HUES6 (cell line): Measurements from ENCODE around the gene TEPSIN.

Experiments
- H3K27ac ChIP-seq: 2 replicates; pipeline ENCODE4 v1.7.0; 2013; ENCODE audit warnings: low read depth, mild to moderate bottlenecking, low read length, inconsistent platforms
- H3K27me3 ChIP-seq: 2 replicates; pipeline ENCODE4 v1.6.1; 2013; ENCODE audit warnings: low read length; ENCODE audit not compliant: control insufficient read depth, insufficient read depth
- H3K36me3 ChIP-seq: 2 replicates; pipeline ENCODE4 v1.6.1; 2013; ENCODE audit warnings: low read length; ENCODE audit not compliant: control insufficient read depth, insufficient read depth
- H3K4me1 ChIP-seq: 2 replicates; pipeline ENCODE4 v1.6.1; 2013; ENCODE audit warnings: low read length; ENCODE audit not compliant: control insufficient read depth, insufficient read depth
- H3K4me3 ChIP-seq: 2 replicates; pipeline ENCODE4 v1.5.1; 2013; ENCODE audit warnings: low read depth, low read length
- H3K9ac ChIP-seq: one replicate; pipeline ENCODE4 v1.6.1; 2013; ENCODE audit warnings: mild to moderate bottlenecking, low read length
- H3K9me3 ChIP-seq: 2 replicates; pipeline ENCODE4 v1.6.1; 2013; ENCODE audit warnings: low read depth, low read length; ENCODE audit not compliant: control insufficient read depth, insufficient read depth

Gene TEPSIN

GRCh38 chr17:81256616-81257015 is 17.8 kb upstream of the TEPSIN start:
- H3K36me3 ChIP-seq: peaks cover 37% of the 10 kb centered on the region
- H3K9me3 ChIP-seq: no peaks in the 10 kb centered on the region
- H3K4me3 ChIP-seq: no peak overlapping the region
- H3K27ac ChIP-seq: no peak overlapping the region
- H3K9ac ChIP-seq: no peak overlapping the region
- H3K4me1 ChIP-seq: peaks cover 9% of the 10 kb centered on the region; the same call in 1 of the 2 replicates
- no peaks in the 10 kb centered on the region for H3K27me3 ChIP-seq

- peaks cover 26% of the 10 kb centered on the region for H3K36me3 ChIP-seq
These were observed 16.3 kb upstream of the TEPSIN start for GRCh38 chr17:81254955-81255717.

DNA sequence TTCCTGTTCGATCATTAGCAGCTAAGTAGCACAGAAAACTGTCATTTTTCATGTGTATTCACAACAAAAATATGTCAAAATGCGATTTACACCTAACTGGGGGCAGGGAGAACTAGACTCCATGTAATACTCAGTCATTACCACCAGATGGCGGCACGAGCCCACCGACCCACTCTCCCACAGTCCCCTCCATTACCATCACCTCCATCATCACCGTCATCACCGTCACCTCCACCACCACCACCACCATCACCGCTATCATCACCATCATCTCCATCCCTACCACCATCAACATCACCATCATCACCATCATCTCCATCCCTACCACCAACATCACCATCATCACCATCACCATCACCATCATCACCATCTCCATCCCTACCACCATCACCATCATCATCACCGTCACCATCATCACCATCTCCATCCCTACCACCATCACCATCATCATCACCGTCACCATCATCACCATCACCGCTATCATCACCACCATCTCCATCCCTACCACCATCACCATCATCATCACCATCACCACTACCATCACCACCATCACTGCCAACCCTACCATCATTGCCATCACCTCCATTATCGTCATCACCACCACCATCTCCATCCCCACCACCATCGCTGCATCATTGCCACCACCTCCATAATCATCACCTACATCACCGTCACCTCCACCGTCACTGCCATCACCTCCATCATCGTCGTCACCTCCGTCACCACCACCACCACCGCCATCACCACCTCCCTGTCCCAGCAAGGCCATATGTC is 14.7 kb upstream of the TEPSIN start:
- peaks cover 18% of the 10 kb centered on the region; the same call in 1 of the 2 replicates for H3K36me3 ChIP-seq
- no peak overlapping the region for H3K9ac ChIP-seq
- H3K27me3 ChIP-seq: no peaks in the 10 kb centered on the region
- H3K4me1 ChIP-seq: peaks cover 9% of the 10 kb centered on the region; the same call in 1 of the 2 replicates
- H3K4me3 ChIP-seq: no peak overlapping the region
- no peak overlapping the region for H3K27ac ChIP-seq
- H3K9me3 ChIP-seq: 0 out of 2 replicates have a peak, but pooled peaks cover 3% of the 10 kb centered on the region

More at GRCh38 chr17:81254955-81255717, 16.3 kb upstream of the TEPSIN start:
- Histone ChIP-seq H3K27ac (no peak overlapping the region), H3K9me3 (no peaks in the 10 kb centered on the region), H3K4me3 (no peak overlapping the region), H3K9ac (no peak overlapping the region), H3K27me3 (no peaks in the 10 kb centered on the region), H3K4me1 (peaks cover 9% of the 10 kb centered on the region; the same call in 1 of the 2 replicates)

DNA sequence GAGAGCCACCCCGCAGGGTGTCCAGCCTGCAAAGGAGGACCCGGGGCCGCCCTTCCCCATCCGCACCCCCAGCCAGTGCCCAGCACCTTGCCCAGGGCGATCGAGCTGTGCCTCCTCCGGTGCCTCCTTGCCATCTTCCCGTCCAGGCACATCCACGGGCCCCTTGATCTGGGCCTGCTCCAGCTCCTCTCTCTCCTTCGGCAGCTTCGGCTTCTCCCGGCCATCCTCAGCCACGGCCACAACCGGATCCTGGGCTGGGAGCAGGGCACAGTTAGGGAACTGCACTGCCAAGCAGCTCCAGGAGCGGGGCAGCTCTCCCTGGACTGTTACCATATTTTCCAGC is 14.1 kb upstream of the TEPSIN start:
- H3K9me3 ChIP-seq: 0 out of 2 replicates have a peak, but pooled peaks cover 3% of the 10 kb centered on the region
- H3K4me1 ChIP-seq: peaks cover 9% of the 10 kb centered on the region; the same call in 1 of the 2 replicates
- peaks cover 14% of the 10 kb centered on the region; the same call in 1 of the 2 replicates for H3K36me3 ChIP-seq
- no peak overlapping the region for H3K9ac ChIP-seq
- H3K4me3 ChIP-seq: no peak overlapping the region
- no peaks in the 10 kb centered on the region for H3K27me3 ChIP-seq
- H3K27ac ChIP-seq: no peak overlapping the region

DNA sequence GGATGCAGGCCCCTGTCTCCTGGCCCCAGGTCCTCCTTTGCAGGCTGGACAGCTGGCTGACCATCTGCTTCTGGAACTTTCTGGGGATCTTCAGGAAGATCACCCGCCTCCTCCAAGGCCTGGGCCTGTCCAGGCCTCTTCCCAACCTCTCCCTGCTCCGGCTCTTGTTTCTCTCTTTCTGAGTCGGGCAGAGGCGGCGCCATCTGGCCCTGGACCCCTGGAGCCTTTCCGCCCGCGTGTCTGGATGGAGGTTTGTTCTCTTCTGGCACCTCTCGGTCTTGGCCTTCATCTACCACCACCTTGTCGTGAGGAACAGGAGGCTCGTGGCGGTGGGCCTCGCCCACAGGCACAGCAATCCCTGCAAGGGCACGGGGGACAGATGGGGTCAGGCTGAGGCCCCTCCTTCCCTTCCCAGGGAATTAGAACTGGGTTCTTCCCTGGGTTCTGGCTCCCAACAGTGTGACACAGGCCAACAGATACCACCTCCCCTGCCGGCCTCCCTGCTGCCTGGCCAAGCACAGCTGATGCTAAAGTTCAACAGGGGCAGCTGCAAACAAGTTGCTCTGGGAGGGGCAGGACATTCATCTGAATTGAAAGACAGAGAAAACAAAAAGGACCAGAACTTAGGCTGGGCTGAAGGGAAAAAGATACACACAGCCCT is 13.6 kb upstream of the TEPSIN start:
- Histone ChIP-seq H3K9ac (no peak overlapping the region), H3K36me3 (peaks cover 11% of the 10 kb centered on the region; the same call in 1 of the 2 replicates), H3K27ac (no peak overlapping the region), H3K4me3 (no peak overlapping the region), H3K27me3 (no peaks in the 10 kb centered on the region), H3K9me3 (0 out of 2 replicates have a peak, but pooled peaks cover 3% of the 10 kb centered on the region), H3K4me1 (peaks cover 9% of the 10 kb centered on the region; the same call in 1 of the 2 replicates)

DNA sequence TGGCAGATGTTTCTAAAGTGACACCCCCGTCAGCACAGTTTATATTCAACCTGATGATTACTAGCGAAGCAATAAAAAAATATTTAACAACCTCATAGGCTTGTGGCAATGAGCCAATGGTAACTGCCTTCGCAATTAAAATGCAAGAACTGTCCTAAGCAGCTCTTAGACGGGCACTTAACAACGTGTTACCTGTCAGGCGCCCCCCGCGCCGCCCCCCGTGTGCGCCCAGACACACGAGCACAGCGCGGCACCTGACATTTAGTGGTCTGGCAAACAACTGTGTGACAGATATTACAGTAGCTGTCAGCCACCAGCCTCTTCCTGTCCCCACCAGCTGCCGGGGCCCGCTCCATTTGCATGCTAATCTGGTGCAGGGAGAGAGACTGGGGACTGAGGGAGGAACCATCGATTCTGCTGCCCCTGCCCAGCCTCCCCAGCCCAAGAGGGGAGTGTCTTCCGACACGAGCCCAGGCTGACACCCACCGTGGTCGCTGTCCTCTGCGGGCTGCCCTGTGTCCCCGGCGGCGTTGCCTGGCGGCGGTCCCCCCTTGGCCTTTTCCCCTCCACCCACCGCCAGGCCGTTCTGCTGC is 12.9 kb upstream of the TEPSIN start:
- Histone ChIP-seq H3K9me3 (0 out of 2 replicates have a peak, but pooled peaks cover 3% of the 10 kb centered on the region), H3K4me3 (no peak overlapping the region), H3K27me3 (no peaks in the 10 kb centered on the region), H3K27ac (no peak overlapping the region), H3K9ac (no peak overlapping the region), H3K4me1 (peaks cover 9% of the 10 kb centered on the region; the same call in 1 of the 2 replicates), H3K36me3 (peaks cover 9% of the 10 kb centered on the region; the same call in 1 of the 2 replicates)

- no peak overlapping the region for H3K27ac ChIP-seq
- H3K9me3 ChIP-seq: 0 out of 2 replicates have a peak, but pooled peaks cover 3% of the 10 kb centered on the region
- no peaks in the 10 kb centered on the region for H3K27me3 ChIP-seq
- no peak overlapping the region for H3K9ac ChIP-seq
- H3K36me3 ChIP-seq: peaks cover 9% of the 10 kb centered on the region; the same call in 1 of the 2 replicates
- no peak overlapping the region for H3K4me3 ChIP-seq
- peaks cover 9% of the 10 kb centered on the region; the same call in 1 of the 2 replicates for H3K4me1 ChIP-seq
These were observed 12.3 kb upstream of the TEPSIN start for GRCh38 chr17:81251094-81251708.

- peaks cover 9% of the 10 kb centered on the region; the same call in 1 of the 2 replicates for H3K4me1 ChIP-seq
- H3K27ac ChIP-seq: no peak overlapping the region
- no peak overlapping the region for H3K9ac ChIP-seq
- H3K27me3 ChIP-seq: no peaks in the 10 kb centered on the region
- no peak overlapping the region for H3K4me3 ChIP-seq
- H3K9me3 ChIP-seq: 0 out of 2 replicates have a peak, but pooled peaks cover 3% of the 10 kb centered on the region
- peaks cover 9% of the 10 kb centered on the region; the same call in 1 of the 2 replicates for H3K36me3 ChIP-seq
These were observed 11.6 kb upstream of the TEPSIN start for GRCh38 chr17:81250286-81251093.

DNA sequence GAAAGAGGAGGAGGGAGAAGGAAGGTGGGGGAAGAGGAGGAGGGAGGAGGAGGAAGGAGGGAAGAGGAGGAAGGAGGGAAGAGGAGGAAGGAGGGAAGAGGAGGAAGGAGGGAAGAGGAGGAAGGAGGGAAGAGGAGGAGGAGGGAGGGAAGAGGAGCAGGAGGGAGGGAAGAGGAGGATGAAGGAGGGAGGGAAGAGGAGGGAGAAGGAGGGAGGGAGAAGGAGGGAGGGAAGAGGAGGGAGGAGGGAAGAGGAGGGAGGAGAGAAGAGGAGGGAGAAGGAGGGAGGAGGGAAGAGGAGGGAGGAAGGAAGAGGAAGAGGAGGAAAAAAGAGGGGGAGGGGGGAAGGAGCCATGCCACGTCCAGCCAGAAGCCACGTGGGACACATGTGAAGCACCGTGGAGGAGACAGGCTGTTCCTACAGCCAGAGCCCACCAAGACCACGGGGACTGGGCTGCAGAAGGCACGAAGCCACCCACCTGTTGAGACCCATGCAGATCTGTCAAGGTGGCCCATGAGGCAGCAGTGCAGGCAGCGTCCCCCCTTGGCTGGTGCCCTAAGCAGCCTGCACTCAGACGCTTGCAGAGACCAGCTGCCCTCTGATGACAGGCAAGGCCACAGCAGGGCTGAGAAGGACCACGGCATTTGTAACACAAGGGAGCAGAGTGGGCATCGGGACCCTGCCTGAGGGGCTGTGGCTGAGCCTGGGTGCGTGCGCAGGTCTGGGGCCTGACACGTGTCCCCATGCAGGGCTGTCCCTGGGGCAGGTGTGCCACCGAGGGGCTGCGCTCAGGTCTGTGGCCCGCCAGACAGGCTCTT is 10.6 kb upstream of the TEPSIN start:
- Histone ChIP-seq H3K27ac (no peak overlapping the region), H3K9ac (no peak overlapping the region), H3K4me3 (no peak overlapping the region), H3K9me3 (0 out of 2 replicates have a peak, but pooled peaks cover 3% of the 10 kb centered on the region), H3K27me3 (no peaks in the 10 kb centered on the region), H3K4me1 (peaks cover 2% of the 10 kb centered on the region; the same call in 1 of the 2 replicates), H3K36me3 (peaks cover 9% of the 10 kb centered on the region; the same call in 1 of the 2 replicates)
